Measurements from ENCODE around the gene NOXO1. TPM values are rescaled to one million over a fixed set of nuclear protein-coding genes. Genes with fewer than 3 reads are reported as not detected.

Gene NOXO1
- total and polyA plus RNA-seq, 10 of the 15 experiments (the other 5 are each of a cell fraction or from before 2014, with no cell fraction given): 0.09 to 0.76 (median 0.26) TPM; not detected in 4

Small RNA genes within 50 kb of the gene (small RNA-seq; reads per million reads assigned to genes)
- gene AC005363.2 (2.6 reads per million, percentile 71 among the genes with 10 or more reads in this experiment), gene RN7SL219P (not detected), gene SNORA10 (not detected), gene SNORA64 (not detected)

Other genes starting within 250 kb of the NOXO1 start
Only the 7 nearest of the 31 such genes appear.
- not detected in 2 replicates for gene RPL3L, start 26.8 kb downstream of the NOXO1 start, total RNA-seq (2014; rRNA removed)
- gene RPL3L, start 26.8 kb downstream of the NOXO1 start, total RNA-seq (2014; rRNA removed; fragmentation: Illumina TruSeq; extraction: Trizol): not detected in 2 replicates
- gene RPL3L, start 26.8 kb downstream of the NOXO1 start, total RNA-seq (2021): not detected in 2 replicates
- gene RPL3L, start 26.8 kb downstream of the NOXO1 start, polyA plus RNA-seq (2011; rRNA removed): not detected in 2 replicates
- gene RPL3L, start 26.8 kb downstream of the NOXO1 start, polyA plus RNA-seq (2014; fragmentation: Illumina TruSeq; extraction: Trizol): not detected in 2 replicates
- under 1 TPM in 1 of 2 experiments, not detected in 1; 0.07 TPM for gene RPL3L, start 26.8 kb downstream of the NOXO1 start, polyA plus RNA-seq (2014; fragmentation: Nextera tagmentation; extraction: Ambion mirVana)
- not detected in 2 replicates for gene RPL3L, start 26.8 kb downstream of the NOXO1 start, polyA plus RNA-seq (2014; rRNA removed)
- under 1 TPM; 0.10 to 0.12 TPM for gene RPL3L, start 26.8 kb downstream of the NOXO1 start, polyA plus RNA-seq (2016; fragmentation: Nextera tagmentation; extraction: Ambion mirVana)
- gene NDUFB10, start 21.9 kb downstream of the NOXO1 start, total RNA-seq (2014; rRNA removed): 233 and 275 TPM in 2 replicates
- 104 and 109 TPM in 2 replicates for gene NDUFB10, start 21.9 kb downstream of the NOXO1 start, total RNA-seq (2014; rRNA removed; fragmentation: Illumina TruSeq; extraction: Trizol)
- 149 and 150 TPM in 2 replicates for gene NDUFB10, start 21.9 kb downstream of the NOXO1 start, total RNA-seq (2021)
- 29.3 and 52.2 TPM in 2 replicates for gene NDUFB10, start 21.9 kb downstream of the NOXO1 start, polyA plus RNA-seq (2011; rRNA removed)
- gene NDUFB10, start 21.9 kb downstream of the NOXO1 start, polyA plus RNA-seq (2014; fragmentation: Illumina TruSeq; extraction: Trizol): 61.0 and 87.2 TPM in 2 replicates
- gene NDUFB10, start 21.9 kb downstream of the NOXO1 start, polyA plus RNA-seq (2014; fragmentation: Nextera tagmentation; extraction: Ambion mirVana): 100 to 1,000 TPM in 1 of 2 experiments, 10 to 100 TPM in 1; 67.5 to 102 TPM
- 279 and 285 TPM in 2 replicates for gene NDUFB10, start 21.9 kb downstream of the NOXO1 start, polyA plus RNA-seq (2014; rRNA removed)
- 100 to 1,000 TPM; 306 to 319 TPM for gene NDUFB10, start 21.9 kb downstream of the NOXO1 start, polyA plus RNA-seq (2016; fragmentation: Nextera tagmentation; extraction: Ambion mirVana)
- 5,589 and 7,037 TPM in 2 replicates for gene RPS2, start 16.6 kb downstream of the NOXO1 start, total RNA-seq (2014; rRNA removed)
- gene RPS2, start 16.6 kb downstream of the NOXO1 start, total RNA-seq (2014; rRNA removed; fragmentation: Illumina TruSeq; extraction: Trizol): 4,681 and 5,122 TPM in 2 replicates
- gene RPS2, start 16.6 kb downstream of the NOXO1 start, total RNA-seq (2021): 6,096 and 6,247 TPM in 2 replicates
- 2,202 and 4,066 TPM in 2 replicates for gene RPS2, start 16.6 kb downstream of the NOXO1 start, polyA plus RNA-seq (2011; rRNA removed)
- gene RPS2, start 16.6 kb downstream of the NOXO1 start, polyA plus RNA-seq (2014; fragmentation: Illumina TruSeq; extraction: Trizol): 864 and 3,557 TPM in 2 replicates
- 1,000 to 10,000 TPM; 1,295 to 3,629 TPM for gene RPS2, start 16.6 kb downstream of the NOXO1 start, polyA plus RNA-seq (2014; fragmentation: Nextera tagmentation; extraction: Ambion mirVana)
- 7,121 and 7,267 TPM in 2 replicates for gene RPS2, start 16.6 kb downstream of the NOXO1 start, polyA plus RNA-seq (2014; rRNA removed)
- gene RPS2, start 16.6 kb downstream of the NOXO1 start, polyA plus RNA-seq (2016; fragmentation: Nextera tagmentation; extraction: Ambion mirVana): 1,000 to 10,000 TPM; 3,107 to 3,800 TPM
- gene RNF151, start 14.6 kb downstream of the NOXO1 start, total RNA-seq (2014; rRNA removed): 0.16 and 0.17 TPM in 2 replicates
- gene RNF151, start 14.6 kb downstream of the NOXO1 start, total RNA-seq (2014; rRNA removed; fragmentation: Illumina TruSeq; extraction: Trizol): not detected in 2 replicates
- 0.32 and 0.56 TPM in 2 replicates for gene RNF151, start 14.6 kb downstream of the NOXO1 start, total RNA-seq (2021)
- gene RNF151, start 14.6 kb downstream of the NOXO1 start, polyA plus RNA-seq (2011; rRNA removed): not detected in 2 replicates
- gene RNF151, start 14.6 kb downstream of the NOXO1 start, polyA plus RNA-seq (2014; fragmentation: Illumina TruSeq; extraction: Trizol): not detected in 2 replicates
- gene RNF151, start 14.6 kb downstream of the NOXO1 start, polyA plus RNA-seq (2014; fragmentation: Nextera tagmentation; extraction: Ambion mirVana): not detected
- gene RNF151, start 14.6 kb downstream of the NOXO1 start, polyA plus RNA-seq (2014; rRNA removed): not detected in 2 replicates
- not detected for gene RNF151, start 14.6 kb downstream of the NOXO1 start, polyA plus RNA-seq (2016; fragmentation: Nextera tagmentation; extraction: Ambion mirVana)
- 53.0 and 71.4 TPM in 2 replicates for gene TBL3, start 9.4 kb downstream of the NOXO1 start, total RNA-seq (2014; rRNA removed)
- 8.2 and 9.6 TPM in 2 replicates for gene TBL3, start 9.4 kb downstream of the NOXO1 start, total RNA-seq (2014; rRNA removed; fragmentation: Illumina TruSeq; extraction: Trizol)
- gene TBL3, start 9.4 kb downstream of the NOXO1 start, total RNA-seq (2021): 64.8 and 66.8 TPM in 2 replicates
- gene TBL3, start 9.4 kb downstream of the NOXO1 start, polyA plus RNA-seq (2011; rRNA removed): 4.6 and 20.9 TPM in 2 replicates
- gene TBL3, start 9.4 kb downstream of the NOXO1 start, polyA plus RNA-seq (2014; fragmentation: Illumina TruSeq; extraction: Trizol): 5.6 and 21.7 TPM in 2 replicates
- gene TBL3, start 9.4 kb downstream of the NOXO1 start, polyA plus RNA-seq (2014; fragmentation: Nextera tagmentation; extraction: Ambion mirVana): 1 to 10 TPM; 1.2 to 8.1 TPM
- gene TBL3, start 9.4 kb downstream of the NOXO1 start, polyA plus RNA-seq (2014; rRNA removed): 46.8 and 65.1 TPM in 2 replicates
- 100 to 1,000 TPM in 1 of 2 experiments, 10 to 100 TPM in 1; 89.6 to 101 TPM for gene TBL3, start 9.4 kb downstream of the NOXO1 start, polyA plus RNA-seq (2016; fragmentation: Nextera tagmentation; extraction: Ambion mirVana)
- 36.6 and 38.2 TPM in 2 replicates for gene GFER, start 2.7 kb upstream of the NOXO1 start, total RNA-seq (2014; rRNA removed)
- 19.8 and 20.7 TPM in 2 replicates for gene GFER, start 2.7 kb upstream of the NOXO1 start, total RNA-seq (2014; rRNA removed; fragmentation: Illumina TruSeq; extraction: Trizol)
- gene GFER, start 2.7 kb upstream of the NOXO1 start, total RNA-seq (2021): 46.2 and 46.7 TPM in 2 replicates
- 13.7 and 24.3 TPM in 2 replicates for gene GFER, start 2.7 kb upstream of the NOXO1 start, polyA plus RNA-seq (2011; rRNA removed)
- gene GFER, start 2.7 kb upstream of the NOXO1 start, polyA plus RNA-seq (2014; fragmentation: Illumina TruSeq; extraction: Trizol): 4.8 and 19.7 TPM in 2 replicates
- gene GFER, start 2.7 kb upstream of the NOXO1 start, polyA plus RNA-seq (2014; fragmentation: Nextera tagmentation; extraction: Ambion mirVana): 1 to 10 TPM; 2.4 to 9.2 TPM
- gene GFER, start 2.7 kb upstream of the NOXO1 start, polyA plus RNA-seq (2014; rRNA removed): 46.4 and 62.0 TPM in 2 replicates
- 10 to 100 TPM; 55.8 to 57.7 TPM for gene GFER, start 2.7 kb upstream of the NOXO1 start, polyA plus RNA-seq (2016; fragmentation: Nextera tagmentation; extraction: Ambion mirVana)
- 14.8 and 18.1 TPM in 2 replicates for gene SYNGR3, start 8.5 kb upstream of the NOXO1 start, total RNA-seq (2014; rRNA removed)
- gene SYNGR3, start 8.5 kb upstream of the NOXO1 start, total RNA-seq (2014; rRNA removed; fragmentation: Illumina TruSeq; extraction: Trizol): 5.9 and 6.0 TPM in 2 replicates
- gene SYNGR3, start 8.5 kb upstream of the NOXO1 start, total RNA-seq (2021): 14.1 and 16.4 TPM in 2 replicates
- gene SYNGR3, start 8.5 kb upstream of the NOXO1 start, polyA plus RNA-seq (2011; rRNA removed): 7.4 and 10.5 TPM in 2 replicates
- 3.4 and 7.2 TPM in 2 replicates for gene SYNGR3, start 8.5 kb upstream of the NOXO1 start, polyA plus RNA-seq (2014; fragmentation: Illumina TruSeq; extraction: Trizol)
- gene SYNGR3, start 8.5 kb upstream of the NOXO1 start, polyA plus RNA-seq (2014; fragmentation: Nextera tagmentation; extraction: Ambion mirVana): 1 to 10 TPM; 1.2 to 2.0 TPM
- 13.8 and 13.9 TPM in 2 replicates for gene SYNGR3, start 8.5 kb upstream of the NOXO1 start, polyA plus RNA-seq (2014; rRNA removed)
- gene SYNGR3, start 8.5 kb upstream of the NOXO1 start, polyA plus RNA-seq (2016; fragmentation: Nextera tagmentation; extraction: Ambion mirVana): 1 to 10 TPM; 3.5 to 5.6 TPM

Measured in GM12878 (cell line).